SHP77 (cell line): ENCODE measurements around the gene TACC2.

Source experiments
- DNase-seq, 2 experiments: peaks; one replicate each; lab custom pipeline; 2025; lab: John Stamatoyannopoulos, UW

The TACC2 gene

GRCh38 chr10:122224159-122224558 lies 235.2 kb downstream of the TACC2 start:
- no peak for DNase-seq

- DNase-seq: no peak
These were observed 236.4 kb downstream of the TACC2 start for GRCh38 chr10:122225330-122225729.

GRCh38 chr10:122227754-122228153 lies 238.8 kb downstream of the TACC2 start:
- no peak for DNase-seq

GRCh38 chr10:122229666-122230065 lies 240.7 kb downstream of the TACC2 start:
- no peak for DNase-seq

- no peak for DNase-seq
These were observed 241.3 kb downstream of the TACC2 start for GRCh38 chr10:122230222-122230621.

GRCh38 chr10:122232769-122233168 lies 243.8 kb downstream of the TACC2 start:
- DNase-seq: peak in 1 of 2 experiments; percentile 27

- peak; percentile 71 to 76 for DNase-seq
These were observed 244.9 kb downstream of the TACC2 start for GRCh38 chr10:122233857-122234348.

GRCh38 chr10:122234416-122234815 lies 245.5 kb downstream of the TACC2 start:
- peak; percentile 75 to 84 for DNase-seq

GRCh38 chr10:122236690-122237306 lies 247.8 kb downstream of the TACC2 start:
- DNase-seq: peak in 1 of 2 experiments; percentile 30

GRCh38 chr10:122237331-122237990 lies 248.5 kb downstream of the TACC2 start:
- DNase-seq: no peak

GRCh38 chr10:122239578-122240257 lies 250.8 kb downstream of the TACC2 start:
- DNase-seq: no peak

GRCh38 chr10:122240401-122240800 lies 251.4 kb downstream of the TACC2 start:
- no peak for DNase-seq

GRCh38 chr10:122241836-122242235 lies 252.9 kb downstream of the TACC2 start:
- DNase-seq: no peak

- DNase-seq: no peak
These were observed 254.6 kb downstream of the TACC2 start for GRCh38 chr10:122243550-122243949.

GRCh38 chr10:122244001-122244975 lies 255.3 kb downstream of the TACC2 start:
- DNase-seq: no peak

- no peak for DNase-seq
These were observed 256.2 kb downstream of the TACC2 start for GRCh38 chr10:122245136-122245535.

GRCh38 chr10:122245897-122246296 lies 256.9 kb downstream of the TACC2 start:
- DNase-seq: no peak

- DNase-seq: no peak
These were observed 258.0 kb downstream of the TACC2 start for GRCh38 chr10:122246830-122247520.

- DNase-seq: no peak
These were observed 259.7 kb downstream of the TACC2 start for GRCh38 chr10:122248356-122249302.

- DNase-seq: no peak
These were observed 260.4 kb downstream of the TACC2 start for GRCh38 chr10:122249303-122249850.
